Caco-2 (cell line): Measurements from ENCODE around the gene IFI16. TPM values are rescaled to one million over a fixed set of nuclear protein-coding genes. Genes with fewer than 3 reads are reported as not detected.

Source experiments
- BruUV-seq: library from RNA; stranded (reverse); fragments of 400-500 nt; replicated peaks from 2 replicates; lab custom pipeline; 2021; lab: Mats Ljungman, UMichigan
- CTCF ChIA-PET: fragments of 300-600 bp; sonication (Branson Sonifier 250); formaldehyde crosslinking; loops from one replicate; lab custom pipeline; 2022; ENCODE audit warnings: antibody characterized with exemption; lab: Charles Lee
- POLR2A ChIA-PET: fragments of 300-600 bp; sonication (Branson Sonifier 250); formaldehyde crosslinking; loops from one replicate; lab custom pipeline; 2022; ENCODE audit warnings: antibody characterized with exemption; lab: Charles Lee
- DNase-seq, 2 experiments: peaks; one replicate each; pipeline versions ENCODE4 v3.0.0 to v3.0.0-alpha.2; 2020 to 2022
- H3K27me3 ChIP-seq: replicated peaks from 2 replicates; pipeline ENCODE4 v1.6.0; 2011; ENCODE audit warnings: low read length; ENCODE audit not compliant: control insufficient read depth, insufficient read depth
- H3K36me3 ChIP-seq: 2 replicates; pipeline ENCODE4 v1.5.1; 2011; ENCODE audit warnings: low read length; ENCODE audit not compliant: control insufficient read depth, insufficient read depth
- H3K4me1 ChIP-seq: fragments of 250-450 bp; sonication (Bioruptor Pico); 2 replicates; pipeline ENCODE4 v1.5.1; 2020; ENCODE audit warnings: mild to moderate bottlenecking
- H3K4me3 ChIP-seq: 2 replicates; pipeline ENCODE4 v1.5.1; 2011; ENCODE audit warnings: low read depth, mild to moderate bottlenecking, control low read depth, low read length
- H3K9me3 ChIP-seq: fragments of 250-450 bp; sonication (Bioruptor Pico); 2 replicates; pipeline ENCODE4 v1.5.1; 2020; ENCODE audit warnings: mild to moderate bottlenecking, moderate library complexity
- H3K27ac Mint-ChIP-seq: one replicate; pipeline ENCODE4 v1.8.0; 2022; ENCODE audit warnings: mixed read lengths; ENCODE audit not compliant: unreplicated experiment
- H3K27me3 Mint-ChIP-seq: one replicate; pipeline ENCODE4 v1.8.0; 2022; ENCODE audit warnings: mixed read lengths; ENCODE audit not compliant: insufficient read depth, unreplicated experiment
- H3K36me3 Mint-ChIP-seq: one replicate; pipeline ENCODE4 v1.8.0; 2022; ENCODE audit warnings: mild to moderate bottlenecking, mixed read lengths; ENCODE audit not compliant: insufficient read depth, unreplicated experiment
- H3K4me1 Mint-ChIP-seq: one replicate; pipeline ENCODE4 v1.8.0; 2022; ENCODE audit warnings: low read depth, mixed read lengths; ENCODE audit not compliant: unreplicated experiment
- H3K4me3 Mint-ChIP-seq: one replicate; pipeline ENCODE4 v1.8.0; 2022; ENCODE audit warnings: mild to moderate bottlenecking, moderate library complexity, mixed read lengths; ENCODE audit not compliant: unreplicated experiment
- H3K9me3 Mint-ChIP-seq: one replicate; pipeline ENCODE4 v1.8.0; 2022; ENCODE audit warnings: mixed read lengths; ENCODE audit not compliant: unreplicated experiment
- intact Hi-C: fragments of 100-400 bp; cut with micrococcal nuclease; formaldehyde crosslinking; loops from one replicate; pipeline ENCODE4 v1.10.0; 2022; ENCODE audit not compliant: unreplicated experiment
- total RNA-seq: library from RNA; stranded (reverse); gene quantifications from 2 replicates; pipeline ENCODE4 v1.2.3, GENCODE V29; 2022
- TF ChIP-seq, protein P1 (sequence below), 2 experiments: fragments of 200-600 bp in 1 of 2; IDR thresholded peaks; 1 replicate in 1 of 2; 2 replicates in 1 of 2; pipeline versions ENCODE4 v1.5.1 to v1.8.0; 2011 to 2022; ENCODE audit warnings: antibody characterized with exemption in 1 of 2, control low read depth in 1 of 2, inconsistent platforms in 1 of 2, low read depth in 1 of 2, low read length in 1 of 2, mild to moderate bottlenecking in 1 of 2, moderate library complexity in 1 of 2; ENCODE audit not compliant: insufficient read depth in 1 of 2, severe bottlenecking in 1 of 2, unreplicated experiment in 1 of 2

IFI16 gene
- total RNA-seq, 1 experiment from 2014 or later = not detected

- Mint-ChIP-seq H3K27ac (no peak overlapping the region), H3K9me3 (no peaks in the 10 kb centered on the region), H3K4me3 (no peak overlapping the region), H3K27me3 (peaks cover 8% of the 10 kb centered on the region), H3K36me3 (no peaks in the 10 kb centered on the region), H3K4me1 (no peaks in the 10 kb centered on the region)
- Histone ChIP-seq H3K36me3 (no peaks in the 10 kb centered on the region), H3K27me3 (no peaks in the 10 kb centered on the region), H3K4me1 (no peaks in the 10 kb centered on the region), H3K4me3 (no peak overlapping the region), H3K9me3 (no peaks in the 10 kb centered on the region)
- ChIA-PET POLR2A (no interaction called here), CTCF (no interaction called here)
- no peak for DNase-seq
- intact Hi-C loops = no loop called here
- TF ChIP-seq, protein P1, sequence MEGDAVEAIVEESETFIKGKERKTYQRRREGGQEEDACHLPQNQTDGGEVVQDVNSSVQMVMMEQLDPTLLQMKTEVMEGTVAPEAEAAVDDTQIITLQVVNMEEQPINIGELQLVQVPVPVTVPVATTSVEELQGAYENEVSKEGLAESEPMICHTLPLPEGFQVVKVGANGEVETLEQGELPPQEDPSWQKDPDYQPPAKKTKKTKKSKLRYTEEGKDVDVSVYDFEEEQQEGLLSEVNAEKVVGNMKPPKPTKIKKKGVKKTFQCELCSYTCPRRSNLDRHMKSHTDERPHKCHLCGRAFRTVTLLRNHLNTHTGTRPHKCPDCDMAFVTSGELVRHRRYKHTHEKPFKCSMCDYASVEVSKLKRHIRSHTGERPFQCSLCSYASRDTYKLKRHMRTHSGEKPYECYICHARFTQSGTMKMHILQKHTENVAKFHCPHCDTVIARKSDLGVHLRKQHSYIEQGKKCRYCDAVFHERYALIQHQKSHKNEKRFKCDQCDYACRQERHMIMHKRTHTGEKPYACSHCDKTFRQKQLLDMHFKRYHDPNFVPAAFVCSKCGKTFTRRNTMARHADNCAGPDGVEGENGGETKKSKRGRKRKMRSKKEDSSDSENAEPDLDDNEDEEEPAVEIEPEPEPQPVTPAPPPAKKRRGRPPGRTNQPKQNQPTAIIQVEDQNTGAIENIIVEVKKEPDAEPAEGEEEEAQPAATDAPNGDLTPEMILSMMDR (IDR thresholded peaks at IDR 0.05; ENCODE audit: insufficient read depth in 1 of 2, low read depth in 1 of 2, low read length in 1 of 2, severe bottlenecking in 1 of 2, unreplicated experiment in 1 of 2) = no peak
- BruUV-seq = no TSS peak
These were observed 74.4 kb downstream of the IFI16 start for GRCh38 chr1:159084152-159084551.

GRCh38 chr1:159084867-159085266, 75.2 kb downstream of the IFI16 start:
- BruUV-seq = no TSS peak

DNA sequence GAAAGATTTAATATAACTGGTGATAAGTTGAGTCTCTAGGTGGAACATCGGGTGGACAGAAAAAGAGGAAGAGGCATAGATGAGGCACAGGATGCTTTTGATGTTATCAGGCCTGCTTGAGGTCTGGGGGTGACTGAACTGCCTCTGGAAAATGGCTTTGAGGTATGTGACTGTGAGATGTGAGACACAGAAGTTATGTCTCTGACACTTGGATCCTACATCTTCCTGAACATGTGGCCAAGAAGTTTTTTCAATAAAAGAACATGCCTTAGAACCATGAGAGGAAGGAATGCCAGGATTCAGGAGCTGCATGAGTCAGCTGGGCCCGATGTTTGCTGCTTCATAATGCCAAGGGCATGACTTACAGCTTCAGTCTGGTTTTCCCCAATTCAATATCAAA, 78.3 kb downstream of the IFI16 start:
- Histone ChIP-seq H3K4me1 (no peaks in the 10 kb centered on the region), H3K36me3 (no peaks in the 10 kb centered on the region), H3K27me3 (no peaks in the 10 kb centered on the region), H3K4me3 (no peak overlapping the region), H3K9me3 (no peaks in the 10 kb centered on the region)
- Mint-ChIP-seq H3K9me3 (no peaks in the 10 kb centered on the region), H3K27ac (no peak overlapping the region), H3K27me3 (peaks cover 6% of the 10 kb centered on the region), H3K4me3 (no peak overlapping the region), H3K4me1 (no peaks in the 10 kb centered on the region), H3K36me3 (no peaks in the 10 kb centered on the region)
- ChIA-PET CTCF (no interaction called here), POLR2A (no interaction called here)
- BruUV-seq = no TSS peak
- TF ChIP-seq, protein P1 (IDR thresholded peaks at IDR 0.05; ENCODE audit: insufficient read depth in 1 of 2, low read depth in 1 of 2, low read length in 1 of 2, severe bottlenecking in 1 of 2, unreplicated experiment in 1 of 2) = no peak
- no peak for DNase-seq
- intact Hi-C loops = no loop called here

More at GRCh38 chr1:159084867-159085266, 75.2 kb downstream of the IFI16 start:
- H3K9me3 Mint-ChIP-seq = no peaks in the 10 kb centered on the region
- TF ChIP-seq, protein P1 (IDR thresholded peaks at IDR 0.05; ENCODE audit: insufficient read depth in 1 of 2, low read depth in 1 of 2, low read length in 1 of 2, severe bottlenecking in 1 of 2, unreplicated experiment in 1 of 2) = no peak
- H3K36me3 ChIP-seq = no peaks in the 10 kb centered on the region
- intact Hi-C loops = no loop called here
- peaks cover 6% of the 10 kb centered on the region for H3K27me3 Mint-ChIP-seq
- H3K9me3 ChIP-seq = no peaks in the 10 kb centered on the region
- H3K27ac Mint-ChIP-seq = no peak overlapping the region
- no peaks in the 10 kb centered on the region for H3K27me3 ChIP-seq
- H3K4me1 ChIP-seq = no peaks in the 10 kb centered on the region
- no peaks in the 10 kb centered on the region for H3K4me1 Mint-ChIP-seq
- no peak for DNase-seq
- POLR2A ChIA-PET = no interaction called here
- H3K36me3 Mint-ChIP-seq = no peaks in the 10 kb centered on the region
- CTCF ChIA-PET = no interaction called here
- no peak overlapping the region for H3K4me3 Mint-ChIP-seq
- H3K4me3 ChIP-seq = no peak overlapping the region
